AG09309 (cell line): ENCODE data around the gene USP9Y.

Experiments
- DNase-seq: peaks from one replicate; pipeline ENCODE4 v3.0.0-alpha.2; 2010; ENCODE audit warnings: low read depth
- H3K4me3 ChIP-seq: 2 replicates; pipeline ENCODE4 v1.5.1; 2011; ENCODE audit warnings: mild to moderate bottlenecking, low read depth, low read length, moderate library complexity; ENCODE audit not compliant: control insufficient read depth
- CTCF ChIP-seq: IDR thresholded peaks from 2 replicates; pipeline ENCODE4 v1.5.1; 2011; ENCODE audit warnings: mild to moderate bottlenecking, low read depth, low read length, inconsistent platforms; ENCODE audit not compliant: insufficient read depth, control insufficient read depth; ENCODE audit errors: missing control alignments

Gene USP9Y

GRCh38 chrY:12826791-12827190 lies 125.8 kb downstream of the USP9Y start:
- no peak for DNase-seq
- no peak for TF ChIP-seq CTCF
- no peak overlapping the region for H3K4me3 ChIP-seq

GRCh38 chrY:12833284-12833683 lies 132.3 kb downstream of the USP9Y start:
- no peak for TF ChIP-seq CTCF

GRCh38 chrY:12837550-12837949 lies 136.5 kb downstream of the USP9Y start:
- no peak for DNase-seq
- no peak overlapping the region for H3K4me3 ChIP-seq
- no peak for TF ChIP-seq CTCF

More at GRCh38 chrY:12833284-12833683, 132.3 kb downstream of the USP9Y start:
- DNase-seq, result no peak
- H3K4me3 ChIP-seq, result no peak overlapping the region

GRCh38 chrY:12841368-12841767 lies 140.3 kb downstream of the USP9Y start:
- no peak for TF ChIP-seq CTCF
- DNase-seq, result no peak
- H3K4me3 ChIP-seq, result no peak overlapping the region

- H3K4me3 ChIP-seq, result no peak overlapping the region
- no peak for TF ChIP-seq CTCF
- DNase-seq, result no peak
Measured at GRCh38 chrY:12846793-12847192, 145.8 kb downstream of the USP9Y start.

- no peak for TF ChIP-seq CTCF
- no peak overlapping the region for H3K4me3 ChIP-seq
- DNase-seq, result no peak
Measured at GRCh38 chrY:12855791-12856275, 154.8 kb downstream of the USP9Y start.

GRCh38 chrY:12867960-12868359 lies 166.9 kb downstream of the USP9Y start:
- H3K4me3 ChIP-seq, result no peak overlapping the region
- no peak for TF ChIP-seq CTCF
- DNase-seq, result no peak
